Upper lobe of right lung (tissue), 1 donor: Measurements from ENCODE around the gene CCR5AS.
"Not testable (repeated sequence)": the region's sequence is repeated elsewhere in the genome, so short reads cannot be mapped to it uniquely, and the experiment has no call there.

ENCODE experiments used
- ATAC-seq: fragments of 200-7000 bp; cut with Tn5 transposase; one replicate; pipeline ENCODE4 v1.9.1; 2020; ENCODE audit warnings: mild to moderate bottlenecking, moderate library complexity
- DNase-seq: peaks from one replicate; pipeline ENCODE4 v3.0.0-alpha.2; 2020
- H3K27ac ChIP-seq: fragments of 200-600 bp; one replicate; pipeline ENCODE4 v1.8.0; 2022
- H3K27me3 ChIP-seq: fragments of 200-600 bp; one replicate; pipeline ENCODE4 v1.8.0; 2022; ENCODE audit warnings: mild to moderate bottlenecking
- H3K36me3 ChIP-seq: fragments of 200-600 bp; one replicate; pipeline ENCODE4 v1.8.0; 2022
- H3K4me1 ChIP-seq: fragments of 200-600 bp; one replicate; pipeline ENCODE4 v1.8.0; 2022
- H3K4me3 ChIP-seq: fragments of 200-600 bp; one replicate; pipeline ENCODE4 v1.8.0; 2022; ENCODE audit warnings: mild to moderate bottlenecking
- H3K9me3 ChIP-seq: fragments of 200-600 bp; one replicate; pipeline ENCODE4 v1.8.0; 2022
- CTCF ChIP-seq: fragments of 200-600 bp; IDR thresholded peaks from one replicate; pipeline ENCODE4 v1.8.0; 2022; ENCODE audit warnings: antibody characterized with exemption
- intact Hi-C: fragments of 100-400 bp; cut with DNase I; formaldehyde crosslinking; loops from one replicate; pipeline ENCODE4 v1.11.0; 2022
- donor health status: DM: no; HTN: yes; CAD: no; lungs with severe emphysema.

The CCR5AS gene

GRCh38 chr3:46334741-46335478, 72.0 kb downstream of the CCR5AS start:
- ATAC-seq (no peak), DNase-seq (no peak)
- intact Hi-C loops = no loop called here
- Histone ChIP-seq H3K27me3 (no peaks in the 10 kb centered on the region), H3K9me3 (no peaks in the 10 kb centered on the region), H3K4me1 (no peaks in the 10 kb centered on the region), H3K36me3 (no peaks in the 10 kb centered on the region), H3K27ac (no peak overlapping the region), H3K4me3 (no peak overlapping the region)
- TF ChIP-seq CTCF = no peak

- DNase-seq, H3K27ac ChIP-seq, H3K27me3 ChIP-seq, H3K36me3 ChIP-seq, H3K9me3 ChIP-seq, intact Hi-C loops, ATAC-seq, H3K4me3 ChIP-seq, H3K4me1 ChIP-seq: not testable (repeated sequence)
These were observed 76.2 kb downstream of the CCR5AS start for GRCh38 chr3:46330676-46331075.

GRCh38 chr3:46325645-46326300, 81.1 kb downstream of the CCR5AS start:
- Histone ChIP-seq H3K36me3 (no peaks in the 10 kb centered on the region), H3K27me3 (no peaks in the 10 kb centered on the region), H3K9me3 (no peaks in the 10 kb centered on the region), H3K4me1 (no peaks in the 10 kb centered on the region), H3K27ac (no peak overlapping the region), H3K4me3 (no peak overlapping the region)
- intact Hi-C loops = no loop called here
- TF ChIP-seq CTCF = no peak
- no peak for ATAC-seq
- no peak for DNase-seq

GRCh38 chr3:46324036-46324435, 82.8 kb downstream of the CCR5AS start:
- no peak overlapping the region for H3K27ac ChIP-seq
- no peaks in the 10 kb centered on the region for H3K27me3 ChIP-seq
- TF ChIP-seq CTCF = no peak
- DNase-seq = no peak
- no peaks in the 10 kb centered on the region for H3K36me3 ChIP-seq
- no peaks in the 10 kb centered on the region for H3K9me3 ChIP-seq
- intact Hi-C loops = no loop called here
- no peaks in the 10 kb centered on the region for H3K4me1 ChIP-seq
- ATAC-seq = no peak
- no peak overlapping the region for H3K4me3 ChIP-seq

- ATAC-seq = no peak
- Histone ChIP-seq H3K4me1 (no peaks in the 10 kb centered on the region), H3K36me3 (no peaks in the 10 kb centered on the region), H3K9me3 (no peaks in the 10 kb centered on the region), H3K27ac (no peak overlapping the region), H3K4me3 (no peak overlapping the region), H3K27me3 (no peaks in the 10 kb centered on the region)
- intact Hi-C loops = no loop called here
- TF ChIP-seq CTCF = no peak
- no peak for DNase-seq
These were observed 85.3 kb downstream of the CCR5AS start for GRCh38 chr3:46321461-46322104.
